Large intestine (tissue), 3 donors: Measurements from ENCODE around the gene MOGAT2. TPM values are rescaled to one million over a fixed set of nuclear protein-coding genes. Genes with fewer than 3 reads are reported as not detected.

Experiments
- DNase-seq, 2 donors: peaks; one replicate each; pipeline versions ENCODE4 v3.0.0 to v3.0.0-alpha.2; 2013
- H3K27ac ChIP-seq: one replicate; pipeline ENCODE4 v1.5.1; 2013; ENCODE audit warnings: low read length
- H3K27me3 ChIP-seq: 2 replicates; pipeline ENCODE4 v1.6.1; 2013; ENCODE audit warnings: low read length; ENCODE audit not compliant: control insufficient read depth, insufficient read depth
- H3K36me3 ChIP-seq: 2 replicates; pipeline ENCODE4 v1.6.1; 2013; ENCODE audit warnings: low read length; ENCODE audit not compliant: control insufficient read depth, insufficient read depth
- H3K4me1 ChIP-seq: one replicate; pipeline ENCODE4 v1.6.1; 2013; ENCODE audit warnings: low read length; ENCODE audit not compliant: control insufficient read depth, insufficient read depth
- H3K4me3 ChIP-seq: one replicate; pipeline ENCODE4 v1.5.1; 2013; ENCODE audit warnings: low read length
- H3K9me3 ChIP-seq: one replicate; pipeline ENCODE4 v1.6.1; 2013; ENCODE audit warnings: mild to moderate bottlenecking, low read depth, low read length, moderate library complexity; ENCODE audit not compliant: control insufficient read depth
- WGBS: methylation state at CpG from one replicate; pipeline ENCODE4 v1.1.5; 2013; ENCODE audit warnings: low lambda C conversion rate; ENCODE audit not compliant: insufficient coverage; 5-methylcytosine and 5-hydroxymethylcytosine counted together
- polyA plus RNA-seq: library from polyadenylated mRNA; unstranded; fragments of 120-200 nt; gene quantifications from one replicate; pipeline ENCODE4 v1.2.1, GENCODE V29; 2013

MOGAT2 gene
- polyA plus RNA-seq, 1 donor, result 222 TPM

GRCh38 chr11:75779960-75780359 lies 62.3 kb downstream of the MOGAT2 start:
- peaks cover 10% of the 10 kb centered on the region for H3K36me3 ChIP-seq
- DNase-seq, result no peak
- no CpG with 5 or more reads among the region's 2 CpGs for WGBS
- no peak overlapping the region for H3K4me3 ChIP-seq
- H3K27ac ChIP-seq, result no peak overlapping the region
- H3K27me3 ChIP-seq, result no peaks in the 10 kb centered on the region
- no peaks in the 10 kb centered on the region for H3K9me3 ChIP-seq
- H3K4me1 ChIP-seq, result peaks cover 23% of the 10 kb centered on the region

DNA sequence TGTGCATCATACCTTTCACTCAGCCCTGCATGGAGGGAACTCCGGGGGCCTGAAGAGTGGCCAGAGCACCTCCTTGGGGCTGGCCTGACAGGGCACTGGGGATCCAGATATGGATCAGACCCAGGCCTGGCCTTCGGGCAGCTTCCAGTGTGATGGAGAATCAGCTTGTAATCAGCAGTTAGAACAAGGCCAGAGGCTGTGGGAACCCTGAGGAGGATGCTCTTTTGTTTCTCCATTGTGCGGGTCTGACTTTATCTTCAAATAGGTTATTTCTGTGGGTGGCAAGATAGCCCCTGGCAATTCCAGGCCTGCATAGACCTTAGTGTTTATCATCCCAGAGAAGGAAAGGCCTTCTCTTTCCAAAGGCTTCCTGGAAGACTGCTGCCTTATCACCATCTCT lies 63.2 kb downstream of the MOGAT2 start:
- WGBS, result no CpG with 5 or more reads among the region's 3 CpGs
- no peak for DNase-seq
- Histone ChIP-seq H3K4me3 (no peak overlapping the region), H3K27me3 (no peaks in the 10 kb centered on the region), H3K36me3 (peaks cover 18% of the 10 kb centered on the region), H3K9me3 (no peaks in the 10 kb centered on the region), H3K4me1 (peaks cover 33% of the 10 kb centered on the region), H3K27ac (no peak overlapping the region)

GRCh38 chr11:75781296-75781695 lies 63.7 kb downstream of the MOGAT2 start:
- Histone ChIP-seq H3K36me3 (peaks cover 19% of the 10 kb centered on the region), H3K27me3 (no peaks in the 10 kb centered on the region), H3K9me3 (no peaks in the 10 kb centered on the region), H3K27ac (no peak overlapping the region), H3K4me3 (no peak overlapping the region), H3K4me1 (peaks cover 37% of the 10 kb centered on the region)
- no CpG with 5 or more reads among the region's 7 CpGs for WGBS
- DNase-seq, result no peak

DNA sequence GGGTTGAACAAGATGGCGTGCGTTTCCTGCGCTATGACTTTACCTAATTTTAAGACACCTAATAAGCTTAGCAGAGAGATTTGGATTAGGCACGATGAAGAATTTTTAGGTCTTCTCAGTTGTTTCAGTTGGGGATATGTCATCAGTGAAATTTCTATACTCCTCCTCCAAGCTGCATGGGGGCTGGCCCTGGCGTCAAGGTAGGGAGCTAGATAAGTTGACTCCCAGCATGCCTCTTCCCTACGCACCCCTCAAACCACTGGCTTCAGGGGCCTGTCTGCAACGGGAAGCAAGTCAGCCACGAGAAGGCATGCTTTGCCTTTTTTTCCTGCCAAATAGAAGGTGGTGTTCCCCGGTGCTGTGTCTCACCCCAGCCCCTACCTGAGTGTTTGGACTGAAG lies 64.2 kb downstream of the MOGAT2 start:
- H3K36me3 ChIP-seq, result peaks cover 19% of the 10 kb centered on the region
- H3K4me3 ChIP-seq, result no peak overlapping the region
- no peaks in the 10 kb centered on the region for H3K27me3 ChIP-seq
- no peaks in the 10 kb centered on the region for H3K9me3 ChIP-seq
- DNase-seq, result no peak
- WGBS, result no CpG with 5 or more reads among the region's 9 CpGs
- H3K27ac ChIP-seq, result no peak overlapping the region
- H3K4me1 ChIP-seq, result peaks cover 41% of the 10 kb centered on the region

Other genes with a start within 250 kb of the MOGAT2 start
- gene GDPD5, start 191.9 kb upstream of the MOGAT2 start, polyA plus RNA-seq, result 71.7 TPM
- gene SERPINH1, start 155.6 kb upstream of the MOGAT2 start, polyA plus RNA-seq, result 154 TPM
- gene MAP6, start 48.8 kb upstream of the MOGAT2 start, polyA plus RNA-seq, result 20.1 TPM
- gene DGAT2, start 50.9 kb downstream of the MOGAT2 start, polyA plus RNA-seq, result 70.2 TPM
- gene UVRAG, start 97.4 kb downstream of the MOGAT2 start, polyA plus RNA-seq, result 13.8 TPM